NCI-H460 (cell line): ENCODE data around the gene ABHD2. TPM values are rescaled to one million over a fixed set of nuclear protein-coding genes. Genes with fewer than 3 reads are reported as not detected.
"Not testable (repeated sequence)": the region's sequence is repeated elsewhere in the genome, so short reads cannot be mapped to it uniquely, and the experiment has no call there.

Experiments used
- DNase-seq: peaks from one replicate; pipeline ENCODE4 v3.0.0-alpha.2; 2016; ENCODE audit warnings: low read depth; ENCODE audit errors: extremely low read depth
- total RNA-seq: library from RNA; depleted of rRNA; stranded (reverse); fragments of >200 nt; shearing (Covaris generic); gene quantifications from 2 replicates; pipeline ENCODE4 v1.2.3, GENCODE V29; 2014

Gene ABHD2
- total RNA-seq, 1 experiment from 2014 or later, result 21.0 TPM

DNA sequence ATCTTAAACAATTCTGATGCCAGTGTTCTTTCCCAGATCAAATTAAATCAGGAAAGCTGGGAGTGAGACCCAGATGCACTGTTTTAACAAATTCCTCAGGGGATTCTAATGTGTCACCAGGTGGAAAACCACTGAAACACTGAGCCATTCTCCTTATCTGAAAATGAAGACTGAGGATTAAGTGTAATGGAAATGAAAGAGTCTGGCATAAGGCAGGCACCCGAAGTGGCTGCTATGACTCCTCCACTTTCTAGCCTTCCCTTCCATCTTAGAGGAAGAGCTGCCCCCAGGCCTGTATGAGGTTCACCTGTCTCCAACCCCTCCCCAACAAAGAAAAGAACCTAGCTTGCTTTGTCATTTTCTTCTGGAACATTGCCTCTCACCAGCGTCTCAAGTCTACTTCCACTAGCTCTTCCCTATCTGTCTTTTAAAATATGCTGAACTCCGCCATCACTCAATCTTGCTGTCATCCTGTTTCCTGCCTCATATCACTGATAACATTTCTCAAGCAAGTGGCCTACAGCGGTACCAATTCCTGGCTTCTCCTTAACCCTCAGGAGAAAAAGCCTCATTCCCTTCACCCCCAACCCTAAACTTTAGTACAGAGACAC is 13.7 kb upstream of the ABHD2 start:
- DNase-seq, result no peak

DNA sequence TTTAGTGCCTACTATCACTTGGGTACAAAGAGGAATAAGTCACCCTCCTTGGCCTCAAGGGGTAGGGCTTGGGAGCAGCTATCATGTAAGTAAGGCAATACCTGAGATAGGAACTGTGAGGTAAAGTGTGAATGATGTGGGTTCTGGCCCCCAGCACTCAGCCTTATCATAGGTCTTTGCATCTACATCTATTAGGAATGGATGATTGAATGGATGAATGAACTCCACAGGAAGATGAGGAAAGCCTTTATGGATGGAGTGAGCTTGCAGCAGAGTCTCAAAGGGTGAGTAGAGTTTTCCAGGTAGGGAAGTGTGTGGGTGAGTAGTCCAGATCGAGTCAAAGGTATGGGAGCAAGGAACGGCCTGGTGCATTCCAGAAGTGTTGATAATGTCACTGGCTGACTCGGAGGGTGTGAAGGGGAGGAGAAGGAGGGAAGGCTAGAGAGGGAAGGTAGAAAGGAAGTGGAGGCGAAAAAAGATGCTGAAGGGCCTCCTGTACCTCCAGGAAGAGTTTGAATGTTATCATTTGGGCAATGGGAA is 13.1 kb upstream of the ABHD2 start:
- DNase-seq, result no peak

- no peak for DNase-seq
Observed at GRCh38 chr15:89075846-89076245, 12.4 kb upstream of the ABHD2 start.

DNA sequence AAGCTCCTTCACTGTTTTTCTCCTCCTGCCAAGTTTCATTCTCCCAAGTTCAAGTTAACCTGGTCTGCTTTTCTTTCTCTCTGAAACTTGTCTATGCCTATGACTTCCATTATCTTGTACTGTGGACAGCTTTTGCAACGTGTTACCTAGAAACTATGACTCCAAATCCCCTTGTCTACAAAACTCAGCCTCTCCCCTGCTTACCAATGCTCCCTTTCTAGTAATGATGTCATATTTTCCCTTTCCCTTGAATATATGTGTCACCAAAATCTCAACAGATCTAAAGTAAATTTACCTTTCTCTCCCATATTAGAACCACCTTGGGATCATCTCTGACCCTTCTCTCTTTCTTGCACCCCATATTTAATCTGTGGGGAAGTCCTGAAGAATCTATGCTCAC is 10.5 kb upstream of the ABHD2 start:
- DNase-seq, result no peak

DNA sequence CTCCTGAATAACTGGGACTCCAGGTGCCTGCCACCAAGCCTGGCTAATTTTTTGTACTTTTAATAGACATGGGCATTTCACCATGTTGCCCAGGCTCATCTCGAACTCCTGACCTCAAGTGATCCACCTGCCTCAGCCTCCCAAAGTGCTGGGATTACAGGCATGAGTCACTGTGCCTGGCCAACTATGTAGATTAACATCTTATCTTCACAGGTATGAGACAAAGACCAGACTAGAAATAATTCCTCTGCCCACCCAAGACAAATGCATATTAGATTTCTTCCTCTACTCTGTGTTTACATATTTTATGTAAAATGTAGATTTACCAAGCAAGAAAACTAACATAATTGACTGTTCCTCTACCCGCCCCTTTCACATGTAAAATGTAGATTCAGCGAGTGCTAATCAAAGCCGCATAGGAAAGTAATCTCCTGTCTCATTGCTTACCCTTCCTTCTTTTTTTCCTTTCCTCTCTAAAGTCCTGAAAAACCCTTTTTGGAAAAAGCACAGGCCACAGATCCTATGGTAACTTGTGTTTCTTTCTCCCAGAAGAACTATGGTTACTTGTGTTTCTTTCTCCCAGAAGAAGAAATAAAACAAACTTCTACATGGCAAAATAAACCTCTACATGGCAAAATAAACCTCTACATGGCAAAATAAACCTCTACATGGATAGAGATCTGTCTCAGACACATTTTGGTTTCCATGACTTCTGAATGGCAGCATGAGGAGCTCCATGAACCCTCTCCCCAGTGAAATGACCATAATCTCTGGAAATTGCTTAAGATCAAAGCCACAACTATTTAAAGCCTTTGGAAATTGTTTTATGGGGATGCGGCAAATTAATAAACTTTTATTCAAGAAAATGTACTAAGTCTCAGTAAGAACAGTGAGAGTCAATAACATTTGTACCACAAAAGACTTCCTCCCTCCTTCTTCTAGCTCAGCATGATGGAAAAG is 9.1 kb upstream of the ABHD2 start:
- DNase-seq, result no peak

DNA sequence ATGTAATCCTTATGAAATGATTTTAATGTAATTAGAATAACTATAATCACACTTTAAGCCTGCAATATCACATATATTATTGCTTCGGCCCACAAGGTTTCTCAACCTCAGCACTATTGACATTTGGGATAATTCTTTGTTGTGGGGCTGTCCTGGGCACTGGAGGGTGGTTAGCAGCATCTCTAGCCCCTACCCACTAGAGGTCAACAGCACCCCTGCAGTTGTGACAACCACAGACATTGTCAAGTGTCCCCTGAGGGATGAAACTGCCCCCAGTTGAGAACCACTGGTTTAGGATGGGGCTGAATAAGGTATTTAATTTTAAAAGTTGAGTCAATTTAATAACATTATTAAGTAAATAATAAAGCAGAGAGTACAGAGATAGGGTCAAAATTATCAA is 6.4 kb upstream of the ABHD2 start:
- DNase-seq, result no peak

DNA sequence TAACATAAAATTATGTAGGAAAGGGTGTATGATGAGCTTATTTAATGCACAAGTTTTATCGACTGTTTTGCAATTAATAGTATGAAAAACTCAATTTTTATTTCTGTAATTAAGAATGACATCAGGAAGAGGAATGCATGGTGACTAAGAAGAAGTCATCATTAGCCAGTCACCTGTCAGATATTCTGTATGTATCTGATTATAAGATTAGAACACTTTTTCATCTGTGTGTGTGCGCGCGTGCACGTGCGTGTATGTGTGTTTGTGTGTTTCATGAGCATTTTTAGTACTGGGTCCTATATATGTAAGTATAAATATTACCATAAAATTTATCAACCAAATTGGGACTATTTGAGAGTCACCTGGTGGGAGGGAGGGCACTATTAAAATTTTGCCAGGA is 5.0 kb upstream of the ABHD2 start:
- no peak for DNase-seq

DNA sequence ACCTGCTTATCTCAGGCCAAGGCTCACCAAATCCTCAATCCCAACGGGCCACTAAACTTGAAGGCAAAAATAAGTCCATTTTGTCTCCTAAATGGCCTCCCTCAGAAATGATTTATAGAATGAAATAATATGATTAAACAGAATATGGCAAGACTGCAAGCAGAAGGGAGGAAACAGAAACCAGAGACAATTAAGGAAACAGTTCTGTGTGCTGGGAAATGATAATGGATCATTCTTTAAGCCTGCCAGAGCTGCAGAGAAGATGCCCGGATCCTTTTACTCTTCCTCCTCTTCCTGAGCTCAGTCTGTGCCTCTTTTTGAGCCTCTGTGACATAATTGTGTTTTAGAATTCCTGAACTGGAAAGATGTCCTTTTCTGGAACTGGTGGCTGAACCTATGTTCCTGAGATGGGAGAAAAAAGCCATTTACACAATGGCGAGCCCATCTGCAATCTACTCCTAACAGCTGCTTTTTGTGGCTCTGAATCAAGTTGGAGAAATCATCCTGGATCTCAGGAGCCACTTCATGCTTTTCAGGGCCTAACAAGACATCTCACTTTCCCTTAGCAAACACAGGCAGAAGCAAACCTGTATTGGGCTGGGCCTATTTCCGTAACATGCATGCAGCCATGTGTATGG is 2.8 kb upstream of the ABHD2 start:
- DNase-seq, result no peak

- not testable (repeated sequence) for DNase-seq
Observed at GRCh38 chr15:89085933-89086332, 2.3 kb upstream of the ABHD2 start.

GRCh38 chr15:89086390-89086789 is 1.9 kb upstream of the ABHD2 start:
- DNase-seq, result not testable (repeated sequence)

DNA sequence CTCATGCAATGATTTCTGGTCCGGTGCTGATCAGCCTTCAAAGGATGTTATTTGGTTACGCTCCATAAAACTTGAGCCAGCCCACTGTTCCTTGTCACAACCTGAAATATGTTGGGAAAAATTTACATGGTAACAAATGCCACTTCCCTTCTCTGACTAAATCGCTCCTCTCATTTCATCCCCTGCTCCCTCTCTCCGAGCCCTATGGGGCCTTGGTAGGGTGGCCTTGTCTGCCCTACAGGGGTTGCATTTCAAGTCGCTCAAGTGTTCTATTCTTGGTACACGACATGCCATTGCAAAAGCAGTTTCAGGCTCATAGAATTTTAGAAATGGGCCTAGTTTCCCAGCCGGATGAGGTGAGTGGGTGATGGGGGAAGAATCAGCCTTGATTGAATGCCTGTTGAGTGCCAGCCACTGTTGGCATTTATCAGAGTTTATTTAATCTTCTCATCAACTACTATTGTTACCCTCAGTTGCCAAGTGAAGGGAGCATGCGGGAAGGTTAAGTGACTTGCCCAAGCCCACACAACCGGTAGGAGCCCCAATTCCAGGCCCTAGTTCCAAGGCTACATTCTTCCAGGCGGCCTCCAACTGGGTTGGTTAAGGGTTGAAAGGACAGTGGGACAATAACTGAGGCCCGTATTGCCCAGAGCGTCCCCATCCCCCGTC is 961 bp upstream of the ABHD2 start:
- no peak for DNase-seq

- no peak for DNase-seq
Observed at GRCh38 chr15:89088605-89089315, 504 bp downstream of the ABHD2 start.

- no peak for DNase-seq
Observed at GRCh38 chr15:89089316-89090230, 1.3 kb downstream of the ABHD2 start.

DNA sequence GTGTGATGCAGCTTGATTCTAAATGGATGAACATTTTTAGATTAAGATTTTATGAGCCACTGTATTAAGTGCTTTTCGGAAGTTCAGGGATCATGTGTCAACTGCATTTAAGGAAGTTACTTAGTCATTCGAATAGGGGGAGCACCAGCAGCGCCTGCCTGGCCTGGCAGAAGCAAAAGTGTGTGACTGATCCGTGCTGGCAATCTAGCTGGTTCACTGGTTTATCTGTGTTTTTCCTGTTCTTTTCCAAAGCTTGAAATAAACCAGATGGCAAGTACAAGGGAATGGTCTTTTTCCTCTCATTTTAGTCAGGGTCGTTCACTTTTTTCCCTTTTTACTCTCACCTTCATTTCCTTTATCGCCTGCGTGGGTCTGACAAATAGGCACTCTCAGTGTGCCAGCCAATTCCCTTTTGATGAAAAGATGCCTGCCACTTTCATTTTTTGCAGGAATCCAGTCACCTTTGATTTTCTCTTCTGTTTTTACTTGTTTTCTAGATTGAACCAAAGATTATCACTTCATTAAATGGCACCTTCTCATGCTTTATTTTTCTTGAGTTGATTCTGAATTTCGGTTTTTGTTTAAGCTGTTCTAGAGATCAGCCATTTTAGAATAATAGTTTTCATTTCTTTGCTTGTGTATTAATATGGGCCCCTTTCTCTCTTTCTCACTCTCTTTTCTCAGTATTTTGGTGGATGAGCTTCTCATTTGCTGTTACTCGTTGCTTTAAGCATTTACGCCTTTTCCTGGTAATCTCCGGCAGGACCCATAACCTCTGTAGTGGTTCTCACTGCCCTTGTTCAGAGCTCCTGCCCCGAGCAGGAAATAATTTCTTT is 2.8 kb downstream of the ABHD2 start:
- peak; percentile 47 for DNase-seq

- DNase-seq, result no peak
Observed at GRCh38 chr15:89091627-89092220, 3.5 kb downstream of the ABHD2 start.

DNA sequence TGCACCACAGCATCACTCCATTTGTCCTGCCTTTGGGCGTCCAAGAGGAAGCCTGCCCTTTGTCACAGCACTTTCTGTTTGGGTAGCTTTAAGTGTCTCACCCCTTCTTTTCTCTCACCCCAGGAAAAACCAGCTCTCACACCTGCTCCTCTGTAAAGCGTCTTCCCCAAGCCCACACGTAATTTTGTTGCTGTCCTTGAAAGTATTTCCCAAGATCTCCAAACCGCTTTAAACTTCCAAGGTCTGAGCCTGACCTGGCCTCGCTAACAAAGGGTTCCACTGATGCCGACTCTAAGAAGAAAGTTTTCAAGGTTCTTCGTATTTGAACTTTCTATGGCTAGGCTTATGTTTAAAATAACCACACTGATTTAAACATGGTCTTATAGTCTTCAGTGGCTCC is 5.3 kb downstream of the ABHD2 start:
- no peak for DNase-seq

DNA sequence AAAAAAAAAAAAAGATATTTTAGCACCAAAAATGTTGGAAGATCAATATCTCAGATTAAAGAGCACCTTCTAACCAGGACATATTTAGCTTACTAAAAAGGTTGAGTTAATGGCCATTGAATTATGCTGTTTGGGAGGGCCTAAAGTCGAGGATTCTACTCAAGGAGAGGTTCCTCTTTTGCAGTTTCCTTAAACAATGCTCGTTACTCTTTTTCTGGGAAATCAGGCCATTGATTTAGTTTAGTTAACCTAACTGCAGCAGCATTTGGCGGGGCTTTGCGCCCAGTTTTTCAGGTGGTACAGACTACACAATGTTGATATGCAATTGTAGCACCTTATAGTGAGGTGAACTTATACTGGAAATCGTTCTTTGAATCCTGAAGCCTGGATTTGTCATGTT is 6.8 kb downstream of the ABHD2 start:
- no peak for DNase-seq

- no peak for DNase-seq
Observed at GRCh38 chr15:89095556-89095955, 7.3 kb downstream of the ABHD2 start.
